Breast epithelium (tissue), 4 donors: ENCODE data around the gene PROCR. TPM values are rescaled to one million over a fixed set of nuclear protein-coding genes. Genes with fewer than 3 reads are reported as not detected.
"Not testable (repeated sequence)": the region's sequence is repeated elsewhere in the genome, so short reads cannot be mapped to it uniquely, and the experiment has no call there.

Source experiments
- DNase-seq, 2 donors: peaks; one replicate each; pipeline ENCODE4 v3.0.0-alpha.2; 2019; ENCODE audit warnings: low spot score in 2 of 2
- H3K27ac ChIP-seq, 2 donors: fragments of 200-600 bp; sonication (generic) in 1 of 2; one replicate each; pipeline ENCODE4 v1.5.1; 2016 to 2019; ENCODE audit warnings: mild to moderate bottlenecking in 1 of 2
- H3K27me3 ChIP-seq, 2 donors: fragments of 200-600 bp; sonication (generic) in 1 of 2; one replicate each; pipeline versions ENCODE4 v1.5.1 to v1.6.0; 2017 to 2019; ENCODE audit warnings: control low read depth in 1 of 2, mild to moderate bottlenecking in 1 of 2
- H3K36me3 ChIP-seq: fragments of 200-600 bp; one replicate; pipeline ENCODE4 v1.5.1; 2019
- H3K4me1 ChIP-seq, 2 donors: fragments of 200-600 bp; sonication (generic); one replicate each; pipeline ENCODE4 v1.5.1; 2016 to 2019; ENCODE audit warnings: control low read depth in 1 of 2
- H3K4me3 ChIP-seq, 3 donors: fragments of 200-600 bp; sonication (generic); 1 replicate in 2 of 3; 2 replicates in 1 of 3; pipeline ENCODE4 v1.5.1; 2016 to 2019; ENCODE audit warnings: mild to moderate bottlenecking in 3 of 3, moderate library complexity in 2 of 3
- H3K9me3 ChIP-seq, 2 donors: fragments of 200-600 bp; sonication (generic) in 1 of 2; one replicate each; pipeline ENCODE4 v1.5.1; 2016 to 2019; ENCODE audit warnings: control low read depth in 1 of 2
- POLR2A ChIP-seq: fragments of 450-650 bp; IDR thresholded peaks from one replicate; pipeline ENCODE4 v1.6.1; 2016; ENCODE audit warnings: antibody characterized with exemption, mild to moderate bottlenecking, moderate library complexity
- POLR2AphosphoS5 ChIP-seq, 3 donors: sonication (generic); formaldehyde crosslinking; IDR thresholded peaks; one replicate each; pipeline ENCODE4 v1.6.1; 2017; ENCODE audit warnings: antibody characterized with exemption in 3 of 3
- intact Hi-C: fragments of 100-400 bp; cut with DNase I; formaldehyde crosslinking; loops from one replicate; pipeline ENCODE4 v1.15.1; 2023; ENCODE audit warnings: low total_unique reads
- total RNA-seq, 3 donors: library from RNA; depleted of rRNA; stranded (reverse); fragments of >200 nt; gene quantifications; one replicate each; pipeline ENCODE4 v1.1.0, GENCODE V29; 2016
- TF ChIP-seq, protein P1 (sequence below), 3 donors: fragments of 450-650 bp; IDR thresholded peaks; one replicate each; pipeline ENCODE4 v1.5.1; 2016 to 2017; ENCODE audit warnings: antibody characterized with exemption in 3 of 3, mild to moderate bottlenecking in 3 of 3, moderate library complexity in 3 of 3

Gene PROCR
- total RNA-seq, 3 donors from 2014 or later: 34.1 to 87.9 (median 39.8) TPM

DNA sequence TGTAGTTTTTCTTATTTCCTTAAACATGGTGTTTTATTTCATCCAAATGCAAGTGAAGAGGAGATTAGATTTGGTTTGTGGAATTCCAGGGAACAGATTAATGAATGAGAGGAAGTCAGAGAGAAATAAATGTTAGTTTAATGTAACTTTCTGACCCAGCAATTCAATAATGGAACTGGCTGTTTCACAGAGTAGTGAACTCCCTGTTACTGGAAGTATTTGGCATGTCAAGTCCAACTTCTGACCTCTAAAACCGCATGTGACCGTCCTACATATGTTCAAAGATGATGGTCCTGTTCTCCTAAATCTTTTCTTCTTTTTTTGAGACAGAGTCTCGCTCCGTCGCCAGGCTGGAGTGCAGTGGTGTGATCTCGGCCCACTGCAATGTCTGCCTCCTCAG, 18.7 kb downstream of the PROCR start:
- Histone ChIP-seq H3K9me3 (no peaks in the 10 kb centered on the region), H3K27me3 (no peaks in the 10 kb centered on the region), H3K27ac (no peak overlapping the region), H3K4me3 (no peak overlapping the region), H3K4me1 (no peaks in the 10 kb centered on the region), H3K36me3 (no peaks in the 10 kb centered on the region)
- no peak for DNase-seq
- intact Hi-C loops: no loop called here
- TF ChIP-seq POLR2AphosphoS5 (IDR thresholded peaks at IDR 0.05) (no peak), POLR2A (no peak)
- TF ChIP-seq, protein P1, sequence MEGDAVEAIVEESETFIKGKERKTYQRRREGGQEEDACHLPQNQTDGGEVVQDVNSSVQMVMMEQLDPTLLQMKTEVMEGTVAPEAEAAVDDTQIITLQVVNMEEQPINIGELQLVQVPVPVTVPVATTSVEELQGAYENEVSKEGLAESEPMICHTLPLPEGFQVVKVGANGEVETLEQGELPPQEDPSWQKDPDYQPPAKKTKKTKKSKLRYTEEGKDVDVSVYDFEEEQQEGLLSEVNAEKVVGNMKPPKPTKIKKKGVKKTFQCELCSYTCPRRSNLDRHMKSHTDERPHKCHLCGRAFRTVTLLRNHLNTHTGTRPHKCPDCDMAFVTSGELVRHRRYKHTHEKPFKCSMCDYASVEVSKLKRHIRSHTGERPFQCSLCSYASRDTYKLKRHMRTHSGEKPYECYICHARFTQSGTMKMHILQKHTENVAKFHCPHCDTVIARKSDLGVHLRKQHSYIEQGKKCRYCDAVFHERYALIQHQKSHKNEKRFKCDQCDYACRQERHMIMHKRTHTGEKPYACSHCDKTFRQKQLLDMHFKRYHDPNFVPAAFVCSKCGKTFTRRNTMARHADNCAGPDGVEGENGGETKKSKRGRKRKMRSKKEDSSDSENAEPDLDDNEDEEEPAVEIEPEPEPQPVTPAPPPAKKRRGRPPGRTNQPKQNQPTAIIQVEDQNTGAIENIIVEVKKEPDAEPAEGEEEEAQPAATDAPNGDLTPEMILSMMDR (IDR thresholded peaks at IDR 0.05): no peak

DNA sequence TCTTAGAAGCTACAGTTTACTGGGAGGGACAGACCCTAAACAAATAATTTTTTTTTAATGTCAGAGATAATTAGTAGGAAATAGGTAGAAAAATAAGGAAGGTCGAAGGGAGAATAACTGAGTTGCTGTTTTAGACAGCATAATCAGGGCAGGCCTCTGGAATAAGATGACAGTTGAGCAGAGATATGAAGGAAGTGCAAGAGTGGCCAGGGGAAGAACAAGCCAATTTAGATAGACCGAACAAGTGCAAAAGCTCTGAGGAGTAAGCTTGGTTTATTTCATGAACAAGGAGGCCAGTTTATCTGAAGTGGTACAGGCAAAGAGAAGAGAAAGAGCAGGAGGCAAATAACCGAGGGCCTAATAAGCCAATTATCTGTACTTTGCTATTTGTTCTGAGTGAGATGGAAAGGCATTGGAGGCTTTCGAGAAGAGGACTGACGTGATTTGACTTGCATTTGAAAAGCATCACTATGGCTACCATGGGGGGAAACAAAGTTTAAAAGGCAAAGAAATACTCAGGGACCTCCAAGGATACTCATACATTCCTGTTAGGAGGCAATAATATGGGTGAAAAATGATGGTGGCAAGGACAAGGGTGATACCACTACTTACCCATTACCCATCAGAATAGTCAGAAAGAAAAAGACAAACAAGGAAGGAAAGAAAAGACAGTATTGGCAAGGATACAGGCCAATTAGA, 19.7 kb downstream of the PROCR start:
- H3K9me3 ChIP-seq: peaks cover 4 to 7% of the 10 kb centered on the region in 2 donors
- intact Hi-C loops: no loop called here
- no peaks in the 10 kb centered on the region for H3K4me1 ChIP-seq
- no peak overlapping the region for H3K27ac ChIP-seq
- no peak for DNase-seq
- TF ChIP-seq, protein P1 (IDR thresholded peaks at IDR 0.05): no peak
- TF ChIP-seq POLR2A (no peak), POLR2AphosphoS5 (IDR thresholded peaks at IDR 0.05) (no peak)
- H3K36me3 ChIP-seq: no peaks in the 10 kb centered on the region
- H3K27me3 ChIP-seq: no peaks in the 10 kb centered on the region
- no peak overlapping the region for H3K4me3 ChIP-seq

DNA sequence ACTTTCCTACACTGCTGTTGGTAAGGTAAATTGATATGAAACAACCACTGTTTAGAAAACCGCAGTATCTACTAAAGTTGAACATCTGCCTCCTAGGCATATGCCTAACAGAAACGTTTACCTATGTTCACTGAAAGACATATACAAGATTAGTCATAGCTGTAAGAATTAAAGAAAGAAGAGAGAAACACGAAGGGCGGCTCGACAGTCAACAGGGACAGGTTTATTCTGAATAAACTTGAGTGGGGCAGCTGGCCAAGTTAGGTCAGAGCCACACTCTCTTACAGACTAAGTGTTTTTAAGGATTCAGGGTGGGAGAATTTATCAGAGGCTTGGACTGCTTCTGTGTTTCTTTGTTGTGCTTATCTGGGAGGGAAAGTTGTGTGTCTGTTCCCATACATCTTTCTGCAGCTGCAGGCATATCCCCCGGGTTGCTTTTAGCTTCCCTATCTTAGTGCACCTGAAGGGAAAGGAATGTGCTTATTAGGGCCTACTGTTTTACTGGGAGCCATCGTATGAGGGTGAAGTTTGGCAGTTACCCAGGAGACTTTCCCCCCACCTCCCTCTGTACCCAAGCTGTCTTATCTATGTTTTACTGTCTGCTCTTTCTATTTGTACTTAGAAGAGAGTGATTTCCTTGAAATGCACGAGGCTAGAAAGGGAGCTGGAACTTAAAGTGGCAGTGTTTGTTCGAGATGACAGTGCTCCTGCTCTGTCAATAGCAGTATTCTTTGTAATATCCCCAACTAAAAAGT, 20.4 kb downstream of the PROCR start:
- Histone ChIP-seq H3K27me3 (no peaks in the 10 kb centered on the region), H3K36me3 (no peaks in the 10 kb centered on the region), H3K4me3 (no peak overlapping the region), H3K9me3 (peaks cover 7 to 11% of the 10 kb centered on the region in 2 donors), H3K4me1 (no peaks in the 10 kb centered on the region), H3K27ac (no peak overlapping the region)
- TF ChIP-seq POLR2A (no peak), POLR2AphosphoS5 (IDR thresholded peaks at IDR 0.05) (no peak)
- TF ChIP-seq, protein P1 (IDR thresholded peaks at IDR 0.05): no peak
- no peak for DNase-seq
- intact Hi-C loops: no loop called here

DNA sequence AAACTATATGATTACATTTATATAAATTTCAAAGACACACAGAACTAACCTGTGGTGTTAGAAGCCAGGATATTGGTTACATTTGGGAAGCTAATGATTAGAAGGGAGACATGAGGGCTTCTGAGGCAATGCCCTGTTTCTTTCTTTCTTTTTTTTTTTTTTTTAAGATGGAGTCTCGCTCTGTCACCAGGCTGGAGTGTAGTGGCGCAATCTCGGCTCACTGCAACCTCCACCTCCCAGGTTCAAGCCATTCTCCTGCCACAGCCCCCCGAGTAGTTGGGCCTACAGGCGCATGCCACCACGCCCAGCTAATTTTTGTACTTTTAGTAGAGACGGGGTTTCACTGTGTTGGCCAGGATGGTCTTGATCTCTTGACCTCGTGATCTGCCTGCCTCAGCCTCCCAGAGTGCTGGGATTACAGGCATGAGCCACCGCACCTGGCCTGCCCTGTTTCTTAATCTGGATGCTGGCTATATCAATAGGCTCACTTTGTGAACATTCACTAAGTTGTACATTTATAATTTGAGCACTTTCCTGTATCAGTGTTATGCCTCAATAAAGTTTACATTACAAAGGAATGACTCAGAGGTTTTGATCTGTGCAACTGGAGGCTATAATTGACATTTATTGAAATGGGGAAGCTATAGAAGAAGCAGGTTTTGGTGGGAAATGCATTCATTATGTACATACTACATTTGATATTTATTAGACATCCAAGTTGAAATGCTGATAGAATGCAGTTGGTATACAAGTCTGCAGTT, 21.3 kb downstream of the PROCR start:
- H3K36me3 ChIP-seq, DNase-seq, H3K4me1 ChIP-seq, H3K4me3 ChIP-seq, H3K27me3 ChIP-seq, H3K27ac ChIP-seq, intact Hi-C loops: not testable (repeated sequence)
- H3K9me3 ChIP-seq: peaks cover 7 to 11% of the 10 kb centered on the region in 2 donors

DNA sequence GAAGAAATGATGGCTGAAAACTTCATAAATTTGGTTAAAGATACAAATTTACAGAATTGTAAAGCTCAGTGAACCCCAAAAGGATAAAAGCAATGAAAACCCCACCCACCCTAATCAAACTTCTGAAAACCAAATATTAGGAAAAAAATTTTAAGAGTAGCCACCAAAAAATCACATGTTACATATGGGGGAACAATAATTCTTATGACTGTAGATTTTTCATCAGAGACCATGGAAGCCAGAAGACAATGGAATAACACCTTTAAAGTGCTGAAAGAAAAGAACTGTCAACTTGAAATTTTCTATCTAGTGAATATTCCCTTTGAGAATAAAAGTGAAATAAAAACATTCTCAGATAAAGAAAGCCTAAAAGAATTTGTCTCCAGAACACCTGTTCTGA, 24.4 kb downstream of the PROCR start:
- no peaks in the 10 kb centered on the region for H3K27me3 ChIP-seq
- H3K4me3 ChIP-seq: no peak overlapping the region
- no peak overlapping the region for H3K27ac ChIP-seq
- H3K4me1 ChIP-seq: no peaks in the 10 kb centered on the region
- no peak for DNase-seq
- intact Hi-C loops: no loop called here
- no peaks in the 10 kb centered on the region for H3K36me3 ChIP-seq
- TF ChIP-seq, protein P1 (IDR thresholded peaks at IDR 0.05): no peak
- H3K9me3 ChIP-seq: peaks cover 17 to 22% of the 10 kb centered on the region in 2 donors
